Measurements from ENCODE around the gene S100B. TPM values are rescaled to one million over a fixed set of nuclear protein-coding genes. Genes with fewer than 3 reads are reported as not detected.

The S100B gene
- total and polyA plus RNA-seq, 2 of the 8 experiments (the other 6 are each of a cell fraction or from before 2014, with no cell fraction given): 0.36 to 0.69 TPM

DNA sequence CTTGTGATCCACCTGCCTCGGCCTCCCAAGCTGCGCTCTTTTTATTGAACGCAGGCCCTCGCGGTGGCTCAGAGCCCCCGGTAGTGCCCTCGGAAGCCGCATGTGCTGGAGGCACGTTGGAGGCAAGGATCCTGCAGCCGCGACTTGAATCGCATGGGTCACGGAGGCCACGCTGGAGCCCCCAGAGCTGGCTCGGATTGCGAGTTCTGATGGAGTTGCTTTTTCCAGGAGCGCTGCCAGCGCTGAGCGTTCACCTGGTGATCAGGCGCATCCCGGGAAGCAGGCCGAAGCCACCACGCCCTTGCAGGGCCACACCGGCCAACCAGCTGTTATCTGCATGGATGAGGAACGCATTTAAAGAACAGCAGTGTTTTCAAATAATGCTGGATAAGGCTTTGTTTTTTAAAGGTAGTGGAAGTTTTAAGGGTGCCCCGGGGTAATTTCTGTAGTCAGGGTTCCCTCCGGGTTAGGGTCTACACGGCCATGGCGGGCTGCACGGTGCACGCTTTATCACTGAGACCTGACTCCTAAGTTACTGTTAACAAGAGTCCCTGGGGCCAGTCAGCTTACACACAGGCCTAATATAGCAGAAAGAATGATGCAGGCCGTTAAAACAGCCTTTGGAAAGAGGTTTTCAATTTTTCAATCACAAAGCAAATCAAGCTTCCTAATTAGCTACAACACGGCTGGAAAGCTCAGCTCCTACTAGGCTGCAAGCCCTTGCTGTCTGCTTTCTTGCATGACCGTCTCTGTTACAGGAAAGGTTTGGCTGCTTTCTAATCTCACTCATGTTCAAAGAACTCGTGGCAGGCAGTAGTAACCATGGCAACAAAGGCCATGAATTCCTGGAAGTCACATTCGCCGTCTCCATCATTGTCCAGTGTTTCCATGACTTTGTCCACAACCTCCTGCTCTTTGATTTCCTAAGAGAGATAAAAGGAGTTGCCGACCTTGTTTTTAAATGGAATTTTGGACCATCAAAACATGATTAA, 6.0 kb downstream of the S100B start (continued):
- TF ChIP-seq BACH1 (IDR thresholded peaks at IDR 0.05; ENCODE audit: low read length) (no peak), GTF2F1 (IDR thresholded peaks at IDR 0.05; ENCODE audit: borderline replicate concordance, low read depth, low read length) (no peak)
- TF ChIP-seq, protein P1, sequence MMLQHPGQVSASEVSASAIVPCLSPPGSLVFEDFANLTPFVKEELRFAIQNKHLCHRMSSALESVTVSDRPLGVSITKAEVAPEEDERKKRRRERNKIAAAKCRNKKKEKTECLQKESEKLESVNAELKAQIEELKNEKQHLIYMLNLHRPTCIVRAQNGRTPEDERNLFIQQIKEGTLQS (IDR thresholded peaks at IDR 0.05; ENCODE audit: insufficient read depth, low read depth, low read length): no peak

Data from H1 (cell line).